Thyroid gland (tissue), 4 donors: ENCODE data around the gene STK16.

Experiments used
- CTCF ChIP-seq, 6 experiments: fragments of 200-600 bp in 3 of 6; fragments of 450-650 bp in 3 of 6; sonication (generic) in 3 of 6; IDR thresholded peaks; one replicate each; pipeline ENCODE4 v1.5.1; 2016 to 2019; ENCODE audit warnings: antibody characterized with exemption in 6 of 6, mild to moderate bottlenecking in 2 of 6, inconsistent platforms in 1 of 6, moderate library complexity in 1 of 6
- POLR2A ChIP-seq, 2 donors: fragments of 450-650 bp; IDR thresholded peaks; one replicate each; pipeline ENCODE4 v1.6.1; 2017; ENCODE audit warnings: antibody characterized with exemption in 2 of 2, mild to moderate bottlenecking in 2 of 2, moderate library complexity in 1 of 2

GRCh38 chr2:219287580-219288265 lies 42.4 kb downstream of the STK16 start:
- TF ChIP-seq CTCF (IDR thresholded peaks at IDR 0.05) (no peak), POLR2A (IDR thresholded peaks at IDR 0.05) (no peak)
